ENCODE data around the gene NEK3.
"Not testable (repeated sequence)": the region's sequence is repeated elsewhere in the genome, so short reads cannot be mapped to it uniquely, and the experiment has no call there.

NEK3 gene

DNA sequence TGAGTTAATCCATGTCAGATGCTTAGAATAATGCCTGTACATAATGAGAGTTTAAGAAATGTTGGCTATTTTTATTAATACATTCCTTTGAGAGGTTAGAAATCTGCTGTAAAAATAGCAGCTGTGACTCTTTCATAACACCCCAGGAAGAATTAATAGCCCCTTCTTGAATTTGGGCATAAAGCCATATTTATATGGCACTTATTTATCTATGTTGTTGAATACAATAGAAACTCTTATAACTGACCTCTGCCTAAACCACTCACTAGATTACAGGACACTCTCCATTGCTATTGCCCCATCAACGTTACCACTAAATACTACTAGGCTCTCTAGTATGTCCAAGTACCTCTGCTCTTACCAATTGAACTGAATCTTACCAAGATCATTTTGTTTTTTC lies 46.8 kb downstream of the NEK3 start:
- DNase-seq: no peak

DNA sequence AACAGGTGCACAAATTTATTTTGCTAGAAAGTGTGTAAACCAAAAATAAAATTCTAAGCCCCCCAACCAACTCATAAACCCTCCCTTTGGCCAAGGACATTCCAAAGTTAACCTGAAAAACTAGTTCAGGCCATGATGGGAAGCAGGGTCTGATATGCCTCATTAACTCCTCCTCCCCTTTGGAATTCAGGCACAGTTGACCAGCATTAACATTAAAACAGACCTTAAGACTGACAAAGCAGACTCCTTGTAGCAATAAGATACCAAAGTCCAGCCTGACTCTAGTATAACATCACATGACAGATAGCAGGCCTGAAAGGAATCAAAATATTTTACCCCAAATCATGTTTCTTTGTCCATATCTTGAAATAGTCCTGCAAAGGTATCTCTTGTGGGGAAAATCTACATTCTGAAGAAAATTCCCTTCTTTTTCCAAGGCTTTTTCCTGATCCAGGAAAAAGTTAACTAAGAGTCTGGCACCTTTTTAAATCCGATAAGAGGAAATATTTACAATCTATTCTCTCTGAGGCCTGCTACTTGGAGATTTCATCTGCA lies 50.2 kb downstream of the NEK3 start:
- DNase-seq: no peak

DNA sequence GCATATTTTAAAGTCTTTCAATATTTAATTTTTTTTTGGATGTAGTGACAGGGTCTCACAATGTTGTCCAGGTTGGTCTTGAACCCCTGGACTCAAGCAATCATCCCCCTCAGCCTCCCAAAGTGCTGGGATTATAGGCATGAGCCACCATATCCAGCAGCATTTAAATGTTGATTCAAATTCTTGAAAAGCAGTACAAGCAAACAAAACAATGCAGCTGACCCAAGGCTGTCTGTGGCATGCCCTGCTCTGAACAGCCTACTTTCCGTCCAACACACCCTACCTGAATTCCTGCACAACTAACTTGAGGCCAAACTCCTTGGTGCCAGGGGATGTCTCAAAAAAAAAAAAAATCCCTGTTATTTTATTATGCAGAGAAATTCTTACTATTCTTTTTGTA lies 53.6 kb downstream of the NEK3 start:
- DNase-seq: no peak

DNA sequence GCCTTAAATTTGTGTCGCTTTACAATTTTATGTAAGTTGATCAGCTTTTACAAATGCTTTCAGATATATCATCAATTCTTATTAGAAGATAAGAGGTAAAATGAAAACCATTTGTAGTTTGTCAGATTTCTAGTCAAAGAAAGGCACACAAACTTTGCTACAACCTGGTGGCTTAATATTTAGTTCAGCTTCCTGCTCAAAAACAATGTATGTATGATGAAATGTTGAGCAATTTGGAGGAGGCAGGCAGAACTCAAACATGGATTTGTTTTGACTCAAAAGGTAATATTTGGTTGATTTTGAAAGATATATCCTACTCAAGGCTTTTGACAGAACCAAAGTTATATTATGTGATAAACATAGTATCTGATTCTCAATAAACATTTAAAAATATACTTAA lies 54.8 kb downstream of the NEK3 start:
- no peak for DNase-seq

DNA sequence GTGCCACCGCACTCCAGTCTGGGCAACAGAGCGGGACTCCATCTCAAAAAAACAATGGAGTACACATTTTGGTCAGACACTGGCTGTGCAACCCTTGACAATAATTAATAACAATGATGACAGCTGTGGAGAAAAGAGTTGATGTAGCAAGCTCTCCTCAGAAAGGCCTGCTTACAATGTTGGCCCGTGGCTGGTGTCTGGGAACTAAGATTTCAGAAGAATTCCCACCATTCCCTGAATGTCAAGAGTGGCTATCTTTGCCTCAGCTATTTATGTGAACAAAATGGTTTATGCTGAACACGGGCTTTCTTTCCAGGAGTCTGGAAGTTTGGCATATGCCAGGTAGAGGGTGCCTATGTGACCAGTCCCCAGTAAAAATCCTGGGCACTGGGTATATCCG lies 56.0 kb downstream of the NEK3 start:
- DNase-seq: no peak

DNA sequence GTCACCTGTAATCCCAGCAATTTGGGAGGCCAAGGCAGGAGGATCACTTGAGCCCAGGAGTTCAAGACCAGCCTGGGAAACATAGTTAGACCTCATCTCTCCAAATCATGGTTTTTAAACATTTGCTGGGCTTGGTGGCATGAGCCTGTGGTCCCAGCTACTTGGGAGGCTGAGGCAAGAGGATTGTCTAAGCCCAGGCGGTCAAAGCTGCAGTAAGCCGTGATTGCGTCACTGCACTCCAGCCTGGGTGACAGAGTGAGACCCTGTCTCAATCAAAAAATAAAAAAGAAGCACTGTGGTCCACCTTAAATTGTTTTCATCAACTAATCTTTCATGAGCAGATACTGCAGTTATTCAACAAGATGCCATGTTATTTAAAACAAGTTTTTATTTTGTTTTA lies 57.0 kb downstream of the NEK3 start:
- not testable (repeated sequence) for DNase-seq

DNA sequence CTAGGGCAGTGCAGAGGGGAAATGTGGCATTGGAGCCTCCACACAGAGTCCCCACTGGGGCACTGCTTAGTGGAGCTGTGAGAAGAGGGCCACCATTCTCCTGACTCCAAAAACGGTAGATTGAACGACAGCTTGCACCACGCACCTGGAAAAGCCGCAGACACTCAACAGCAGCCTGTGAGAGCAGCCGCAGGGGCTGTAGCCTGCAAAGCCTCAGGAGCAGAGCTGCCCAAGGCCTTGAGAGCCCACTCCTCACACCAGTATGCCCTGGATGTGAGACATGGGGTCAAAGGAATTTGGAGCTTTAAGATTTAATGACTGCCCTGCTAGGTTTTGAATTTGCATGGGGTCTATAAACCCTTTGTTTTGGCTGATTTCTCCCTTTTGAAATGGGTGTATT lies 62.2 kb downstream of the NEK3 start:
- no peak for DNase-seq

DNA sequence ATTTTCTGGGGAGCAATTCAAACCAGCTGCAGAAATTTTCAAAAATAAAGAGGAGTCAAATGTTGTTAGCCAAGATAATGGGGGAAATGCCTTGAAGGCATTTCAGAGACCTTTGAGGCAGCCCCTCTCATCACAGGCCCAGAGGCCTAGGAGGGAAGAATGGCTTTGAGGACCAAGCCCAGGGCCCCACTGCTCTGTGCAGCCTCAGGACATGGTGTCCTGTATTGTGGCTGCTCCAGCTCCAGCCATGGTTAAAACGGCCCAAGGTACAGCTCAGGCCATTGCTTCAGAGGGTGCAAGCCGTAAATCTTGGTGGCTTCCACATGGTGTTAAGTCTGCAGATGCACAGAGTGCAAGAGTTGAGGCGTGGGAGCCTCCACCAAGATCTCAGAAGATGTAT lies 62.6 kb downstream of the NEK3 start:
- DNase-seq: no peak

DNA sequence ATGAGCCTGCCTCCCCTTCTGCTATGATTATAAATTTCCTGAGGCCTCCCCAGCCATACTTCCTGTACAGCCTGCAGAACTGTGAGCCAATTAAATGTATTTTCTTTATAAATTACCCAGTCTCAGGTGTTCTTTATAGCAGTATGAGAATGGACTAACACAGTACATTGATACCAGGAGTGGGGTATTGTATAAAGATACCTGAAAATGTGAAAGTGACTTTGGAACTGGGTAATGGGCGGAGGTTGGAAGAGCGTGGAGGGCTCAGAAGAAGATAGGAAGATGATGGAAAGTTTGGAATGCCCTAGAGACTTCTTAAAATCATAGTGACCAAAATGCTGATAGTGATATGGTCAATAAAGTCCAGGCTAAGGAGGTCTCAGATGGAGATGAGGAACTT lies 63.3 kb downstream of the NEK3 start:
- no peak for DNase-seq

DNA sequence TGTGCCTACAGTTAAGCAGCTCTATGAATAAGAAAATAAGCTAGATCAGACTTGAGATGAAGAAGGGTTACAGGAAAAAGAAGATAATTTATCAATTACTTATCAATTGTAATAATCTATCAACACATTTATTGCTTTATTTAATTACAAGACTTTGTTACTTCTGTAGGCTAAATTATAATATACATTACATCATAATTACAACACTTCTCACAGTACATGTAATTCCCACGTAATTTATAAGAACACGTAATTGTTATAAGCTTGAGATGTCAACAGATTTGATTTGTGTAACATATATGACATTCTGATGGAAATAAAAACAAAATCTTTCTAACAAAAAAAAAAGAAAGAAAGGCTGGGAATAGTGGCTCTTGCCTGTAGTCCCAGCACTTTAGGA lies 67.3 kb downstream of the NEK3 start:
- DNase-seq: no peak

DNA sequence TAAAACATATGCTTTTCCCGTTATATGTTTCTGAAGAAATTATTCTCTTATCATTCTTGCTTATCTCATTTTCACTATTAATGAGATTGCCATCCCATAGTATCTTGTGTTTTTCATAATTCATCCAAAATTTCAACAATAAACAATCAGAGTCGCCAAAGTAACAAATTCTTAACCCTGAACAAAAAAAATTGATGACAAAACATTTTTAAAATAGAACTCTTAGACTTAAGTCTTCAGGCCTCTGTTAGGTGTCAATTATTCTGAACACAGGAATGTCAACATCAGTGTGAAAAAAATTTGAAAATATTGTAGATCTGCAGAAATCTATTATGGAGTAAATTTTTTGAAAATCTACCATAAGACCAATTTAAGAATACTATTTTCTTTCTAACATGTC lies 67.9 kb downstream of the NEK3 start:
- DNase-seq: no peak

DNA sequence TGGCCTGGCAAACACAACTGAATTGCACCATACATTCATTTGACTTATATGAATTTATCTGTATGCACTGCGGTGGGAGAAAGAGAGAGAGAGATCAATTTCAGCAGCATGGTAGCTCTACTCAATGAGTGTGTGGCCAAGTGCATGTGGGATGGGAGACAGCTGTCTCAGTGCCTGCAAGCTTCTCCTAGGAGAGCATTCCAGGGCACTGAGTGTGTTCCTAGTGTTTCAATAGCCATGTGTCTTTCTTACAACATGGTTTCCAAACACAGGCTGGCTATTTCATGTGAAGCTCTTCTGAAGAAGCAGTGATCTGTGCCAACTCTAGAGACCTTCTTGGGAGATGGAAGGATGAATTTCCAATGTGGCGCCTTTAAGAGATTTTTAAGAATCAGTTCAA lies 74.0 kb downstream of the NEK3 start:
- DNase-seq: no peak

DNA sequence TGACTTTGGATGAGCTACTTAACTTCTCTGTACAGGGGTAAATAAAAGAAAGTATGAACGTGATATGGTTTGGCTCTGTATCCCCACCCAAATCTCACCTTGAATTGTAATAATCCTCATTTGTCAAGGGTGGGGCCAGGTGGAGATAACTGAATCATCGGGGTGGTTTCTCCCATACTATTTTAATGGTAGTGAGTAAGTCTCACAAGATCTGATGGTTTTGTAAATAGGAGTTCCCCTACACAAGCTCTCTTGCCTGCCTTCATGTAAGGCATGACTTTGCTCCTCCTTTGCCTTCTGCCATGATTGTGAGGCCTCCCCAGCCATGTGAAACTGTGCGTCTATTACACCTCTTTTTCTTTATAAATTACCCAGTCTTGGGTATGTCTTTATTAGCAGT lies 74.4 kb downstream of the NEK3 start:
- not testable (repeated sequence) for DNase-seq

Data from COR-L47 (cell line).